Panc1 (cell line): Measurements from ENCODE around the gene FCHSD2. TPM values are rescaled to one million over a fixed set of nuclear protein-coding genes. Genes with fewer than 3 reads are reported as not detected.

Source experiments
- ATAC-seq: fragments of 200-7000 bp; cut with Tn5 transposase; 2 replicates; pipeline ENCODE4 v1.9.1; 2020; ENCODE audit warnings: mild to moderate bottlenecking, moderate library complexity
- BruUV-seq: library from RNA; stranded (reverse); fragments of 400-500 nt; replicated peaks from 2 replicates; lab custom pipeline; 2021; lab: Mats Ljungman, UMichigan
- CTCF ChIA-PET: fragments of 300-600 bp; sonication (Branson Sonifier 250); formaldehyde crosslinking; loops from one replicate; lab custom pipeline; 2022; ENCODE audit warnings: antibody characterized with exemption; lab: Charles Lee
- POLR2A ChIA-PET: fragments of 300-600 bp; sonication (Branson Sonifier 250); formaldehyde crosslinking; loops from one replicate; lab custom pipeline; 2022; ENCODE audit warnings: antibody characterized with exemption; lab: Charles Lee
- DNase-seq: peaks from one replicate; pipeline ENCODE4 v3.0.0-alpha.2; 2010; ENCODE audit warnings: low read depth, low spot score
- H3K27ac ChIP-seq: 2 replicates; pipeline ENCODE4 v1.5.1; 2011; ENCODE audit warnings: mild to moderate bottlenecking, low read length, inconsistent platforms
- H3K27me3 ChIP-seq: fragments of 200-500 bp; sonication (Bioruptor generic); 2 replicates; pipeline ENCODE4 v1.6.0; 2014; ENCODE audit warnings: low read length, inconsistent platforms; ENCODE audit not compliant: control insufficient read depth, insufficient read depth
- H3K36me3 ChIP-seq: fragments of 200-500 bp; sonication (Bioruptor generic); 2 replicates; pipeline ENCODE4 v1.5.1; 2014; ENCODE audit warnings: inconsistent platforms, mild to moderate bottlenecking, low read length, moderate library complexity; ENCODE audit not compliant: control insufficient read depth, insufficient read depth
- H3K4me1 ChIP-seq: 2 replicates; pipeline ENCODE4 v1.5.1; 2011; ENCODE audit warnings: inconsistent platforms, mild to moderate bottlenecking, low read length, moderate library complexity; ENCODE audit not compliant: control insufficient read depth, insufficient read depth
- H3K4me3 ChIP-seq, 2 experiments: 2 replicates each; pipeline ENCODE4 v1.5.1; 2011 to 2012; ENCODE audit warnings: low read depth in 2 of 2, low read length in 2 of 2, mild to moderate bottlenecking in 2 of 2, inconsistent platforms in 1 of 2, moderate library complexity in 1 of 2
- H3K9me3 ChIP-seq: fragments of 200-500 bp; sonication (Bioruptor generic); 2 replicates; pipeline ENCODE4 v1.5.1; 2014; ENCODE audit warnings: low read depth, mild to moderate bottlenecking, inconsistent platforms, low read length, moderate library complexity; ENCODE audit not compliant: control insufficient read depth, insufficient read depth
- POLR2AphosphoS5 ChIP-seq: IDR thresholded peaks from 2 replicates; pipeline ENCODE4 v1.6.1; 2012; ENCODE audit warnings: mild to moderate bottlenecking, low read depth, low read length, moderate library complexity
- SIN3A ChIP-seq: IDR thresholded peaks from 2 replicates; pipeline ENCODE4 v1.6.1; 2012; ENCODE audit warnings: low read depth, mild to moderate bottlenecking, low read length, moderate library complexity, borderline replicate concordance; ENCODE audit not compliant: insufficient read depth
- TCF7L2 ChIP-seq: IDR thresholded peaks from 2 replicates; pipeline ENCODE4 v1.6.1; 2011; ENCODE audit warnings: mild to moderate bottlenecking, low read depth, low read length, inconsistent platforms
- in situ Hi-C: cut with HindIII; loops from 2 replicates; pipeline ENCODE4 v1.10.0; 2016; ENCODE audit warnings: low sequenced_read_pairs, low pct_unique_long_range_greater_than_20kb
- intact Hi-C: fragments of 100-400 bp; cut with micrococcal nuclease; formaldehyde crosslinking; loops from one replicate; pipeline ENCODE4 v1.10.0; 2022; ENCODE audit not compliant: unreplicated experiment
- total RNA-seq: library from RNA; stranded (reverse); gene quantifications from one replicate; pipeline ENCODE4 v1.2.1, GENCODE V29; 2021; ENCODE audit not compliant: unreplicated experiment
- TF ChIP-seq, protein P1 (sequence below): fragments of 450-650 bp; IDR thresholded peaks from 2 replicates; pipeline ENCODE4 v1.5.1; 2017; ENCODE audit warnings: mild to moderate bottlenecking
- TF ChIP-seq, protein P2 (sequence below), 2 experiments: IDR thresholded peaks; 2 replicates each; pipeline ENCODE4 v1.6.1; 2011 to 2012; ENCODE audit warnings: low read depth in 2 of 2, control low read depth in 1 of 2, low read length in 1 of 2, mild to moderate bottlenecking in 1 of 2, moderate library complexity in 1 of 2; ENCODE audit not compliant: insufficient read depth in 1 of 2

Gene FCHSD2
- total RNA-seq, 1 experiment from 2014 or later: 31.8 TPM

DNA sequence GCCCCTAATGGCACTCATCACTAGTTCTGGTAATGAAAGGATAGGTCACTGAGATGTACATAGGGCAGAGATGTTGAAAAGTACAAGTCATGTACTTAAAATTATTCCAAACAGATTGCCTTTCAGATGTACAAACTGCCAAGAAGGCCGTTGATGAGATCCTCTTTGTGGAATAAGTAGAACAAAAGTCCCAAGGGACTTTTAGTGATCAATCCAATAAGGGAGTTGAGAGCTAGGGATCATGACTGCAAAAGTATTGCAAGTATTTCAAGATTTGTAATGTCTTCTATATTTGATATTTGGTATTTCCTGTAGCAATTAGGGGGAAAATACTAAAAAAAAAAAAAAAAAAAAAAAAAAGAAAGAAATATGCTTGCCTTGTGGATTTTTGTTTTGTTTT, 245.7 kb downstream of the FCHSD2 start:
- ChIA-PET POLR2A (no interaction called here), CTCF (interaction anchor here (0.7 kb wide), 1 partner anchor 289 kb away, joined by 8 read pairs; no protein-coding TSS in a partner anchor)
- TF ChIP-seq SIN3A (no peak), POLR2AphosphoS5 (no peak), TCF7L2 (no peak)
- TF ChIP-seq, protein P1, sequence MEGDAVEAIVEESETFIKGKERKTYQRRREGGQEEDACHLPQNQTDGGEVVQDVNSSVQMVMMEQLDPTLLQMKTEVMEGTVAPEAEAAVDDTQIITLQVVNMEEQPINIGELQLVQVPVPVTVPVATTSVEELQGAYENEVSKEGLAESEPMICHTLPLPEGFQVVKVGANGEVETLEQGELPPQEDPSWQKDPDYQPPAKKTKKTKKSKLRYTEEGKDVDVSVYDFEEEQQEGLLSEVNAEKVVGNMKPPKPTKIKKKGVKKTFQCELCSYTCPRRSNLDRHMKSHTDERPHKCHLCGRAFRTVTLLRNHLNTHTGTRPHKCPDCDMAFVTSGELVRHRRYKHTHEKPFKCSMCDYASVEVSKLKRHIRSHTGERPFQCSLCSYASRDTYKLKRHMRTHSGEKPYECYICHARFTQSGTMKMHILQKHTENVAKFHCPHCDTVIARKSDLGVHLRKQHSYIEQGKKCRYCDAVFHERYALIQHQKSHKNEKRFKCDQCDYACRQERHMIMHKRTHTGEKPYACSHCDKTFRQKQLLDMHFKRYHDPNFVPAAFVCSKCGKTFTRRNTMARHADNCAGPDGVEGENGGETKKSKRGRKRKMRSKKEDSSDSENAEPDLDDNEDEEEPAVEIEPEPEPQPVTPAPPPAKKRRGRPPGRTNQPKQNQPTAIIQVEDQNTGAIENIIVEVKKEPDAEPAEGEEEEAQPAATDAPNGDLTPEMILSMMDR: no peak
- TF ChIP-seq, protein P2, sequence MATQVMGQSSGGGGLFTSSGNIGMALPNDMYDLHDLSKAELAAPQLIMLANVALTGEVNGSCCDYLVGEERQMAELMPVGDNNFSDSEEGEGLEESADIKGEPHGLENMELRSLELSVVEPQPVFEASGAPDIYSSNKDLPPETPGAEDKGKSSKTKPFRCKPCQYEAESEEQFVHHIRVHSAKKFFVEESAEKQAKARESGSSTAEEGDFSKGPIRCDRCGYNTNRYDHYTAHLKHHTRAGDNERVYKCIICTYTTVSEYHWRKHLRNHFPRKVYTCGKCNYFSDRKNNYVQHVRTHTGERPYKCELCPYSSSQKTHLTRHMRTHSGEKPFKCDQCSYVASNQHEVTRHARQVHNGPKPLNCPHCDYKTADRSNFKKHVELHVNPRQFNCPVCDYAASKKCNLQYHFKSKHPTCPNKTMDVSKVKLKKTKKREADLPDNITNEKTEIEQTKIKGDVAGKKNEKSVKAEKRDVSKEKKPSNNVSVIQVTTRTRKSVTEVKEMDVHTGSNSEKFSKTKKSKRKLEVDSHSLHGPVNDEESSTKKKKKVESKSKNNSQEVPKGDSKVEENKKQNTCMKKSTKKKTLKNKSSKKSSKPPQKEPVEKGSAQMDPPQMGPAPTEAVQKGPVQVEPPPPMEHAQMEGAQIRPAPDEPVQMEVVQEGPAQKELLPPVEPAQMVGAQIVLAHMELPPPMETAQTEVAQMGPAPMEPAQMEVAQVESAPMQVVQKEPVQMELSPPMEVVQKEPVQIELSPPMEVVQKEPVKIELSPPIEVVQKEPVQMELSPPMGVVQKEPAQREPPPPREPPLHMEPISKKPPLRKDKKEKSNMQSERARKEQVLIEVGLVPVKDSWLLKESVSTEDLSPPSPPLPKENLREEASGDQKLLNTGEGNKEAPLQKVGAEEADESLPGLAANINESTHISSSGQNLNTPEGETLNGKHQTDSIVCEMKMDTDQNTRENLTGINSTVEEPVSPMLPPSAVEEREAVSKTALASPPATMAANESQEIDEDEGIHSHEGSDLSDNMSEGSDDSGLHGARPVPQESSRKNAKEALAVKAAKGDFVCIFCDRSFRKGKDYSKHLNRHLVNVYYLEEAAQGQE (IDR thresholded peaks at IDR 0.05; ENCODE audit: insufficient read depth in 1 of 2, low read depth in 2 of 2, low read length in 1 of 2): no peak
- Histone ChIP-seq H3K36me3 (no peaks in the 10 kb centered on the region), H3K9me3 (no peaks in the 10 kb centered on the region), H3K4me3 (no peak overlapping the region), H3K27me3 (no peaks in the 10 kb centered on the region), H3K4me1 (no peaks in the 10 kb centered on the region), H3K27ac (no peak overlapping the region)
- no peak for DNase-seq
- intact Hi-C loops (no loop called here), in situ Hi-C loops (no loop called here)
- no TSS peak for BruUV-seq
- no peak for ATAC-seq

DNA sequence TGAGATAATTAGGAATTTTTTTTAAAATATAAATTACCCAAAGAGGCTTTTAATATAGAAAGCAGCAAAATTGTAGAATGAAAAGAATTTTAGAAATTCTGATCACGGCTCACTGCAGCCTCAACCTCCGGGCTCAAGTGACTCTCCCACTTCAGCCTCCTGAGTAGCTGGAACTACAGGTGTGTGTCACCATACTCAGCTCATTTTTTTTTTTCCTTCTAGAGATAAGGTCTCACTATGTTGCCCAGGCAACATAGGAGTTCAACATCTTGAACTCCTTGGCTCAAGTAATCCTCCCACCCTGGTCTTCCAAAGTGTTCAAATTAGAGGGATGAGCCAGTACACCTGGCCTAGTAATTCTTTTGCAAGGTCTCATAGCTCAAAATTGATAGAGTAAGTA, 251.2 kb downstream of the FCHSD2 start:
- H3K9me3 ChIP-seq: no peaks in the 10 kb centered on the region
- no TSS peak for BruUV-seq
- in situ Hi-C loops (no loop called here), intact Hi-C loops (no loop called here)
- no peak overlapping the region for H3K4me3 ChIP-seq
- no peaks in the 10 kb centered on the region for H3K4me1 ChIP-seq
- H3K36me3 ChIP-seq: no peaks in the 10 kb centered on the region
- POLR2A ChIA-PET: no interaction called here
- ATAC-seq: no peak
- TF ChIP-seq, protein P1: no peak
- TF ChIP-seq, protein P2 (IDR thresholded peaks at IDR 0.05; ENCODE audit: insufficient read depth in 1 of 2, low read depth in 2 of 2, low read length in 1 of 2): no peak
- no peak for TF ChIP-seq POLR2AphosphoS5
- no peak for TF ChIP-seq SIN3A
- no peak for TF ChIP-seq TCF7L2
- CTCF ChIA-PET: interaction anchor here (0.7 kb wide), 1 partner anchor 1123 kb away, joined by 5 read pairs; no protein-coding TSS in a partner anchor
- no peaks in the 10 kb centered on the region for H3K27me3 ChIP-seq
- DNase-seq: no peak
- H3K27ac ChIP-seq: no peak overlapping the region
